OCI-LY3 (cell line): ENCODE results near the gene CDK5RAP3.

Source experiments
- CTCF ChIP-seq: fragments of 200-600, 300-600 bp; sonication (generic); IDR thresholded peaks from 2 replicates; pipeline ENCODE4 v1.5.1; 2014; ENCODE audit warnings: antibody characterized with exemption, low read length, low read depth
- EZH2phosphoT487 ChIP-seq: fragments of 200-600 bp; shearing (Covaris generic); IDR thresholded peaks from 2 replicates; pipeline ENCODE4 v1.6.1; 2018; ENCODE audit warnings: antibody characterized with exemption, mixed run types, low read depth

- no peak for TF ChIP-seq CTCF
- no peak for TF ChIP-seq EZH2phosphoT487
Observed at GRCh38 chr17:48016112-48016511, 45.2 kb downstream of the CDK5RAP3 start.
